EL (cell line): ENCODE data around the gene PPM1M.

ENCODE experiments used
- DNase-seq: peaks from one replicate; pipeline ENCODE4 v3.0.0-alpha.2; 2016

Gene PPM1M

DNA sequence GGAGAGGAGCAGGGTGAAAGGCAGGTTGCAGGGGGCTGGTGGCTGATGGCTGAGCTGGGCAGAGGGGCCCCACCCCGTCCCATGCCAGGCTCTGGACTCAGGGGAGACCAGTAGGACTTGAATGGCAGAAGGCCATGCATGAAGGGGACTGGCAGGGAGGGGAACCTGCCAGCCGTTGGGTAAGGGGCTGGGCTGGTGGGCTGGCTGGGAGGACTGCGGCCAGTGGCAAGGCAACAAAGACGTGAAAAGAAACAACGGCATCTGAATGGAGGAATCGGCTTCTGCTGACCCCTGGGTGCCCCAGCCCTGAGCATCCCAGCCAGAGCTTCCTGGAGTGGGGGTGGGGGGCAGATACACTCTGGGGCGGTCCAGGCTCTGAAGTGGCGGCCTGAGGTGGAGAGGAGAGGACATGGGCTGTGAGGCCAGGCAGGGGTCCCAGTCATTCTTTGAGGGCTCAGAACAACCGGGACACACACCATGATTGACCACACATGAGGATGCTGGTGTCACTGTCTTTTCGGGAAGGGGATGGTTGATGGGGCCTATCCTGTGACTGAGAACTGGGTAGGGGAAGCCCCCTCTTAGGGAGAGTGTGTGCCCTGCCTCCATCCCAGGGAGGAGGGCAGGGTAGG lies 53.8 kb downstream of the PPM1M start:
- no peak for DNase-seq
